GM12801 (cell line): ENCODE results near the gene S1PR2.

ENCODE experiments used
- TF ChIP-seq, protein P1 (sequence below): IDR thresholded peaks from one replicate; pipeline ENCODE4 v1.5.1; 2011; ENCODE audit warnings: control low read depth; ENCODE audit not compliant: insufficient read length; ENCODE audit errors: extremely low read depth

The S1PR2 gene

DNA sequence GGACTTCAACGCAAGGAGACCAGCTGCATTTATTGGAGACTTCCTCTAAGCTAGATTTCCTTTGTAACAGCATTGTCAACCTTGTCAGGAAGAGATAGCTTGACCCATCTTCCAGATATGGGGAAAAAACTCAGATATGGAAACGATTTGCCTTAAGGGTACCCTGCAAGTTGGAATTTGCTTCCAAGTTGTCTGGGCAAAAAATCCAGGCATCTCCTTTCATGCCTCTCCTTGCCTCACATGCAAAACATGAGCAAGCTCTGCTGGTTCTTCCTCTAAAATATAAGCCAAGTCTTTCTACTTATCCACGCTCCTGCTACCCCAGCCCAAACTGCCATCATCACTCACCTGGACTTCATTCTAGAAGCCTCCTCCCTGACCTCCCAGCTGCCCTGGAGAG is 30.0 kb downstream of the S1PR2 start:
- TF ChIP-seq, protein P1, sequence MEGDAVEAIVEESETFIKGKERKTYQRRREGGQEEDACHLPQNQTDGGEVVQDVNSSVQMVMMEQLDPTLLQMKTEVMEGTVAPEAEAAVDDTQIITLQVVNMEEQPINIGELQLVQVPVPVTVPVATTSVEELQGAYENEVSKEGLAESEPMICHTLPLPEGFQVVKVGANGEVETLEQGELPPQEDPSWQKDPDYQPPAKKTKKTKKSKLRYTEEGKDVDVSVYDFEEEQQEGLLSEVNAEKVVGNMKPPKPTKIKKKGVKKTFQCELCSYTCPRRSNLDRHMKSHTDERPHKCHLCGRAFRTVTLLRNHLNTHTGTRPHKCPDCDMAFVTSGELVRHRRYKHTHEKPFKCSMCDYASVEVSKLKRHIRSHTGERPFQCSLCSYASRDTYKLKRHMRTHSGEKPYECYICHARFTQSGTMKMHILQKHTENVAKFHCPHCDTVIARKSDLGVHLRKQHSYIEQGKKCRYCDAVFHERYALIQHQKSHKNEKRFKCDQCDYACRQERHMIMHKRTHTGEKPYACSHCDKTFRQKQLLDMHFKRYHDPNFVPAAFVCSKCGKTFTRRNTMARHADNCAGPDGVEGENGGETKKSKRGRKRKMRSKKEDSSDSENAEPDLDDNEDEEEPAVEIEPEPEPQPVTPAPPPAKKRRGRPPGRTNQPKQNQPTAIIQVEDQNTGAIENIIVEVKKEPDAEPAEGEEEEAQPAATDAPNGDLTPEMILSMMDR, result no peak

DNA sequence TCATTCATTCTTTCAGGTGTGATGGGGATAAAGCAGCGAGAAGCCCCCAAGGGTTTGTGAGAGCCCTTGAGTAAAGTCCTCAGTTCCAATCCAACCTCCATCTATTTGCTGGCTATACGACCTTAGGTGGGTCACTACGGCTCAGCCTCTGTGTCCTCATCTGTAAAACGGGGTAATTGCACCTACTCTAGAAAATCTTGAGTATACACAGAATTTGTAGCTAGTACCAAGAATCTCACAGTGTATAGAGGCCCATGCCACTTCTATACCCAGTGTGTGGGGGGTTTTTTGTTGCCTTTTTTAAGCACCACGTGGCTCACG is 36.0 kb downstream of the S1PR2 start:
- TF ChIP-seq, protein P1, result no peak

DNA sequence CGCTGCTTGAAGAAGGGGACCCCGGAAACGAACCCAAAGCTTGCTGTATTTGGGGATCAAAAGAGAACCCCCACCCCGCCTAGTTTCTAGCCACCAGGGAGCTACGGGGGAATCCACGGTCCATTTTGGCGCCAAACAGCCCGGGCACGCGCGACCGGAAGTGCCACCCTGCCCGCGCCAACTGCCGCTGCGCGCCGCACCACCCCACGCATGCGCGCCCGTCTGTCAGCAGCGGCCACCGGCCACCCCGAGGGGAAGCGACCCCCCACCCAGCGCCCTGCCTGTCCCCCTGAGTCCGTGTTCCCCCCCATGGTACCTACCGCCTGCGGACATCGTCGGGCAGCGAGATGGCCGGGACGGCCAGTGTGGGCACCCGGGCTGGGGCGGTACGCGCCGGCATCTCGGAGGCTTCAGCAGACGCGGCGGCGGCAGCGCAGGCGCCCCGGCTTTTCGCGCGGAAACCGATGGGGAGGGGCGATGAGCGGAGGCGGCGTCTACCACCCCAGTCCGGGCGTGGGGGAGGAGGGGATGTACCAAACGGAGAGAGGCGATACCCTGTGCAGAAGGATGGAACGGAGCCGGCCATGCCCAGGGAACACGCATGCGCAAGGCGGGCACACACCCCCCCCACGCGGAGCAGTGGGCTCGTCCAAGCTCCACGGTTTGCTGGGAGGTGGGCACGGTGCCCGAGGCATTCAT is 36.5 kb downstream of the S1PR2 start, which contains the start of gene DNMT1:
DNMT1 (minus strand) TSS at position 454 of the 699 bp plus-strand sequence; CDS start at position 400, 54 bp downstream.
- TF ChIP-seq, protein P1, result no peak

DNA sequence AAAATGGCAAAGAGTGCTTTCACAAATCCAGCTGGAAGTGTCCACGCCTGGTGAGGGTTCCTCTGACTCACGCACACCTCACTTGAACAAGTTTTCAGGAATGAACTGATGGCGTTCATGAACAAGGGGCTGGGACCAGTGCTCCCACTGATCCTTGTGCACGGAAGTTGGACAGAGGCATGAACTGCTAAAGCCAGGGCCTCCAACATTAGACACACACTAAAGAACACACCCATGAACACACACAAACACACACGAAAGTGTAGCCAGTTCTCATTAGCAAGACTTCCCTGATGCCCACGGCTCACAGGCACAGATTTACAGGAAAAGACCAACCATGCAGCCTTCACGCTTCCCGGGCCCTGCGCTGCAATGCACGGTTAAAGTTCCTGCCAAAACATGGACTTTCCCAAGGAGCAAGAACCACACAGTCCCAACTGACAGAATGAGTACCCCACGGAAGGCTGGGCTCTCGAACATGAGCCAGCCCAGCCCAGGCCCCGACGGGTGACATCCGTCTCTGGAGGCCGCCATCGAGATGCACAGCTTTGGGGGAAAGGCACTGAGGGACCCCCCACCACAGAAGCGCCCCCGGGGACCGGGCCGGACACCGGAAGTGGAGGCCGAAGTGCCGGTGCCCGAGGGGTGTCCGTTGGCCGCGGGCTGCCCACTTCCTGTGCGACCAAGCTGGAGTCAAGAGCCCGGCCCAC is 37.2 kb downstream of the S1PR2 start:
- TF ChIP-seq, protein P1, result no peak

DNA sequence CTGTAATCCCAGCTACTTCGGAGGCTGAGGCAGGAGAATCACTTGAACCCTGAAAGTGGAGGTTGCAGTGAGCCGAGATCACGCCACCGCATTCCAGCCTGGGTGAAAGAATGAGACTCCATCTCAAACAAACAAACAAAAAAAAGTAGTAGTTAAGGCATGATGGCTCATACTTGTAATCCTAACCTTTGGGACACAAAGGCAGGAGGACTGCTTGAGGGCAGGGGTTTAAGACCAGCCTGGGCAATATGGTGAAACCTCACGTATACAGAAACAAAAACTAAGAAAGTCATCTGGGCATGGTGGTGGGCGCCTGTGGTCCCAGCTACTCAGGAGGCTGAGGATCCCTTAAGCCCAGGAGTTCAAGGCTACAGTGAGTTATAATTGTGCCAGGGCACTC is 38.2 kb downstream of the S1PR2 start:
- TF ChIP-seq, protein P1, result no peak

DNA sequence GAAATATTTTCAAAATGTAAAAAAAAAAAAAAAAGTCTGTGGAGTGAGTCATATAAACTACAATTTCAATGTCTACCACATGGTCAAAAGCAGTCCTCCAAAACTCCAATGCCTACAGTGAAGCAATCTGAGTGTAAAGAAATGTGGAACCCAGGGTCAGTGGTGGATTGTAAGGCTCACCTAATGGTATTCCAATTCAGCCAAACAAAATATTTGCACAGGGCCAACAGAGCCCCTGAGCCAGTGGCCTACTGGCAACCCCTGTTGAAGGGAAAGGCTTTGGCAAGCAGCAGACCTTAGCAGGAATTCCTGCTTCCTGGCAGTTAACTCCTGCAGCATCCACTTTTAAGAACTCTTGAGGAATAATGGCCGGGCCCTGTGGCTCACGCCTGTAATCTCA is 39.8 kb downstream of the S1PR2 start:
- TF ChIP-seq, protein P1, result no peak

DNA sequence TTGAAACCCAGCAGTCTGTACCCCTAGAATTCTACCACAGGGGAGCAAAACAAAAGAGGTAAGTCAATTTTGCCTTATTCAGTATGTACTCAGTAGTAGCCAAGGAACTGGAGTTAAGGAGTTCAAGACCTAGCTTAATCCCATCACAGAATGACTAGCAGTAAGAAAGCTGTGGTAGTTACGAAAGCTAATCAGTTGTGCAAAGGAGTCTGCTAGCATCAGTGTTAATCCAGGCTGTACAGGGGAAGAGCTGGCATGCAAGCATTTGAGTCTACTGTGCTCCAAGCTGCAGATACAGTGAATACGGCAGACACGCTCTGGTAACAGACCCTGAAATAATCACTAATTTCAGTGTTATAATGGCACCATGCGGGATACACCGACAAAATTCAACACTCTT is 41.1 kb downstream of the S1PR2 start:
- TF ChIP-seq, protein P1, result no peak
